Ureter (tissue), 1 donor: ENCODE measurements around the gene ARHGAP26. TPM values are rescaled to one million over a fixed set of nuclear protein-coding genes. Genes with fewer than 3 reads are reported as not detected.
"Not testable (repeated sequence)": the region's sequence is repeated elsewhere in the genome, so short reads cannot be mapped to it uniquely, and the experiment has no call there.

ENCODE experiments used
- DNase-seq: peaks from one replicate; pipeline ENCODE4 v3.0.0-alpha.2; 2020; ENCODE audit warnings: low spot score
- total RNA-seq: library from RNA; stranded (reverse); gene quantifications from one replicate; pipeline ENCODE4 v1.2.4, GENCODE V29; 2023
- donor health status: DM: yes; HTN: yes; CAD: no.

The ARHGAP26 gene
- total RNA-seq, 1 donor from 2014 or later, result 46.9 TPM

DNA sequence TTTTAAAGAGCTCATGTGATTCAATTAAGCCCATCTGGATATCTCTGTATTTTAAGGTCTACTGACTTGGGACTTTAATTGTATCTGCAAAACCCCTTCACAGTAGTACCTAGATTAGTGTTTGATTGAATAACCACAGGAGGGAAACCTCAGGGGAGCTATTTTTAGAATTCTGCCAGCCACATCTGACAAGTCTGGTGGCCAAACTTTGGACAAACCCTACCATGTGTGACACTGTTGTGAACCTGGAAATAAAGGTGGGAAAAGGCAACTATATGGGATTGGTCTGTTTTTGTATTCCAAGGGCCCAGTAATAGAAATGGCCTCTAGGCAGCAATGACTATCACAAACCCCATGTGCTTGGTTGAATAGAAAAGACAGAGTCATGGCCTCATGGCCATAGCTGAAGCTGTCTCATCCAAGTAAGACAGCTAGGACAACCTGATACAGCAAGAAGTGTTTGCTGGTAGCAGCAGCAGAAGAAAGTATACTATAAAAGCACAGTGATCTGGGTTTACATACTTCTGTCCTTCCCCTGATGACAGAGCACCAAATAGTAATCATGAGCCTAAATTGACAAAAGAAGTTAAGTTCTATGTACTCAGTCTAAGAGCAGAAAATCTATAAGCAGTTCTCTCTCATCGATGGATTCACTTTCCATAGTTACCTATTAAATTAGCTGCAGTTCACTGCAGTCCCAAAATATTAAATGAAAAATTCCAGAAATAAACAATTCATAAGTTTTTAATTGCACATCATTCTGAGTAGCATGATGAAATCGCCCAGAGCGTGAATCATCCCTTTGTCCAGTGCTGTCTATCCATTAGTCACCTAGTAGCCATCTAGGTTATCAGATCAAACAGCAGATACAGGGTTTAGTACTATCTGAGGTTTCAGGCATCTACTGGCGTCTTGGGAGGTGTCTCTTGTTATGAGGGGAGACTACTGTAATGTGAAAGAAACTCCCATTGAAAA is 189.8 kb downstream of the ARHGAP26 start:
- DNase-seq, result no peak

GRCh38 chr5:142961440-142962173 is 191.4 kb downstream of the ARHGAP26 start:
- DNase-seq, result no peak

DNA sequence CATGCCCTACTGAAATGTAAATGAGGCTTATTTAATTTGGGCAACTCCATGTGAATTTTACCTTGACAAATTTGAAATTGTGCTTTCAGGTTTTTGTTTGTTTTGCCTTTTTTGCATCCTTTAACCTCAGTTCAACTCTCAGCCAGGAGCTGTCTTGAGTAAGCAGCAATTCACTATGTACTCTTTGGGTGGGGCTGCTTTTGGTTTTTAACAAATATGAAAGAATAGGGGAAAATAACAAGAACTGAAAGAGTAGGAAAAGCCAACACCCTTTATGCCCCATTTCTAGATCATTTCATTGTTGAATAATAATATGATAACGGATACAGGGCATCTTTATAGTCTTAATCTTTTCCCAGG is 192.0 kb downstream of the ARHGAP26 start:
- DNase-seq, result no peak

- not testable (repeated sequence) for DNase-seq
These were observed 195.3 kb downstream of the ARHGAP26 start for GRCh38 chr5:142965258-142966120.

- no peak for DNase-seq
These were observed 195.9 kb downstream of the ARHGAP26 start for GRCh38 chr5:142966121-142966420.

- DNase-seq, result no peak
These were observed 199.0 kb downstream of the ARHGAP26 start for GRCh38 chr5:142969186-142969585.

DNA sequence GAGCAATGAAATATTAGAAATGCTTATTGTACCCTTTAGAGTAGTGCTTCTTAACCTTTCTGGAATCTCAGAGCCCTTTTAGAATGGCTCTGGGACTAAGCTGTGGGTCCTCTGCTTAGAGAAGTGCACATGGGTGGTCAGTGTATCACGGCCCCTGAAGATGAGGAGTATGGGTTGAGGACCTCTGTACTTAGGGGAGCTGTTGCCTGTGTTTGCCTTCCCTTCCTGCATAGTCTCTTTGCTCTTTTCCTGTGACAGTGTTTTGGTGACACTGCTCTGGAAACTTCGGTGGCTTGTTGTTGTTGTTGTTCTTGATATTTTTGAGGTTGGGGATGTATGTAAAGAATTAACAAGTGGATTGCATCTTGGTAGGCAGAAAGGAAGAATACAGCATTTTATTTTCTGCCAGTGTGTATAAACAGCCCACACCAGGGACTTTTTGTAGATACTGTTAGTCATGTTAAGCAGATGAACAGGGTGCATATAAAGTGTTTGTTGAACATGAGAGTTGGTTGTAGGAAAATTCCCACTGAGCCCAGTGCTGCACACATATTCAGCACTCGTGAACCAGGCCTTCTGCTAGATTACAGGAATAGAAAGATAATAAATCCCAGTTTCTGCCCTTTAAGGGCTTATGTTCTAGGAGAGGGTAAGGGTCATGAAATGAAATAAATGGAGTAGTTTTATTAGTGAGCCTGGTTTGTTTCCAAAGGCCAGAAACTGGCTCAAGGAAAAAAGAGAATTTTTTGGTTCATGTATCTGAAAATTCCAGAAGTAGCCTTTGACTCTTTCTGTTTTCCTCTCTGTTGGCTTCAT is 199.7 kb downstream of the ARHGAP26 start:
- DNase-seq, result no peak

DNA sequence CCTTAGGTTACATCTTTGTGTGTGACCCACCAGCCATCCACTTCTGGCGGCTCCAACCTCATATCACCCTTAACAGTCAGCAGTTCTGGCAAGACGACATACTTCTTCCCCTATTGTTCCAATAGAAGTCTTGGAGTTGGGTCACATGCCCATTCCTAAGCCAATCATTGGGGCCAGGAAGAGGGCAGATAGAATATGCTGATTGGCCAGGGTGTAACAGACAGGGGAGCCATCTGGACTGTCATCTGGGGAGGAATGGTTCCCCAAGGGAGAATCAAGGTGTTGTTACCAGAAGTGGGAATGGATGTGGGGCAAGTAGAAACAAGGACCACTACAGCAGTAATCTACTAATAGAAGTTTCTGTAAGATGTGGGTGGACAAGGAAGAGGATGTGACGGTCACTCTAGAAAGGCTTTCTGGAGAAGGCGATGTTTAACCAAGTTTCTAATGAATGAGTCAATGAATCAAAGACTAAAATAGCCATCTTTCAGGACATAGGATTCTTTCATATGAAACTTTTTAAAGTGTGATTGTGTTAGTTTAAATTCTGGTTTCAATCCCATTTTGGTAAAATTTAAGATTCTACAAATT is 200.4 kb downstream of the ARHGAP26 start:
- no peak for DNase-seq

- no peak for DNase-seq
These were observed 201.3 kb downstream of the ARHGAP26 start for GRCh38 chr5:142971303-142972013.

GRCh38 chr5:142972064-142972570 is 201.9 kb downstream of the ARHGAP26 start:
- DNase-seq, result no peak

GRCh38 chr5:142973932-142974331 is 203.8 kb downstream of the ARHGAP26 start:
- DNase-seq, result no peak

- no peak for DNase-seq
These were observed 204.2 kb downstream of the ARHGAP26 start for GRCh38 chr5:142974409-142974808.

- no peak for DNase-seq
These were observed 206.7 kb downstream of the ARHGAP26 start for GRCh38 chr5:142976861-142977260.

DNA sequence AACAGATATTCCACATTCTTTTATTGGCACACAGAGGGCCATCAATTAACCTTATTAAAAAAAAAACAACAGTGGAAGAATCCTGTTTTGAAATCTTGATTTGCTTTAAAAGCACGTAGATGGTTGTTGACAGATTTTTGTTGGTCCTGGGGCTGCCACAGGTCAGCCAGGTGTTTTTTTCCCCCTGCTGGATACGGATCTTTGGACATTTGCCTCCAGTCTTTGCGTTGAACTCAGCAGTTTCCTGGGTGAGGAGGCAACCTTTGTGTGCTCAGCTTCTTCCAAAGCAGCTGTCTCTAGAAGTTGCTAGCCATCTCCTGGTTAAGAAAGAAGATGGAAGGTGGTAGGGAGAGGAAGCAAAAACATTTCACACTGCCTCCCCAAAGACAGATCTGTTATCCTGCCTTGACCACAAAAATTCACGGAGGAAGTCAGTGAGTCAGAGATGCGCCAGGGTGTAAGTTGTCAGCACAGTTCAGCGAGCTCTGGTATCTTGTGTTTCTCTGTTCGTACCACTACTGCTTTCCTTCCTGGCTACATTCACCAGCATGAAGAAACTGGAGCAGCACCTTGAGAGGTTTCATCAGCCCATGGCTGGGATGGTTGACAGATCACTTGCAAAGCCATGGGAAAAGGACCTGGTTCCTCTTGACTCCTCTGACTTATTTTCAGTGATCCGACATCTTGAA is 207.3 kb downstream of the ARHGAP26 start:
- no peak for DNase-seq

DNA sequence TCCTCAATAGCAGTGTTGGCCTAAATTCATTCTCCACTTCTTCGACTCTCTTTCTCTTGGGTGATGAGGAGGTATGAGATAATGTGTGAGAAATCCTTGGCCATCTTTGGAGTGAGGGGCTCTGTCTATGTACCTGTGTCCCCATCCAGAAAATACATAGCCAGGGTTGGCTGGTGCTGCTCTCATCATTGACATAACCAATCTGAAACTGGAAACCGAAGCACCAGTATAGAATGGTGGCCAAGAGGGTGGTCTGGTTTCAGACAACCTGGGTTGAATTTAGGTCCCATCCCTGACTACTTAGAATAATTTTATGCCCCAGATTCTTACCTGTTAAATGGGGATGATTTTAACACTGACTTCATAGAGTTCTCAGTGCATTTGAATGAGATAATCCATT is 208.1 kb downstream of the ARHGAP26 start:
- DNase-seq, result no peak

GRCh38 chr5:142978726-142979125 is 208.5 kb downstream of the ARHGAP26 start:
- DNase-seq, result no peak

- DNase-seq, result no peak
These were observed 209.5 kb downstream of the ARHGAP26 start for GRCh38 chr5:142979636-142980035.

GRCh38 chr5:142981475-142981874 is 211.3 kb downstream of the ARHGAP26 start:
- DNase-seq, result no peak
